Measurements from ENCODE around the gene ST3GAL4. TPM values are rescaled to one million over a fixed set of nuclear protein-coding genes. Genes with fewer than 3 reads are reported as not detected.

Gene ST3GAL4
- total RNA-seq, 6 experiments from 2014 or later: 7.0 to 25.6 (median 17.5) TPM

DNA sequence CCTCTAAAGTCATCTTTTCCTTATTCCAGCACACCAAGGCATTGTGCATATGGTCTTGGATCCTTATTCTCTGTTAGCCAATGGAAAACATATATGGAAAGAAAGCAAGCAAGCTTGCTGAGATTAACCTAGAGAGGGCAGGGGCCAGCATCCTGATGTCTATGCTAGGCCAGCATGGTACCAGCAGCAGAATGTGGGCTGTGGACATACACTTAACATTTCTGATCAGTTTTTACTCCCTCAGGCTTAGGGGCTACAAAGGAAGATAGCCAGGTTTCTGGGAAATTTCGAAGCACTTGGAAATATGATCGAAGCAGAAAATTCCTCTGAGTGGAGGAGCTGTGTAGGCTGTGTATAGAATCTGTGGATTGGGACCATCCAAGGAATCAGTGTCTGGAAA is 67.0 kb downstream of the ST3GAL4 start:
- TF ChIP-seq, protein P1, sequence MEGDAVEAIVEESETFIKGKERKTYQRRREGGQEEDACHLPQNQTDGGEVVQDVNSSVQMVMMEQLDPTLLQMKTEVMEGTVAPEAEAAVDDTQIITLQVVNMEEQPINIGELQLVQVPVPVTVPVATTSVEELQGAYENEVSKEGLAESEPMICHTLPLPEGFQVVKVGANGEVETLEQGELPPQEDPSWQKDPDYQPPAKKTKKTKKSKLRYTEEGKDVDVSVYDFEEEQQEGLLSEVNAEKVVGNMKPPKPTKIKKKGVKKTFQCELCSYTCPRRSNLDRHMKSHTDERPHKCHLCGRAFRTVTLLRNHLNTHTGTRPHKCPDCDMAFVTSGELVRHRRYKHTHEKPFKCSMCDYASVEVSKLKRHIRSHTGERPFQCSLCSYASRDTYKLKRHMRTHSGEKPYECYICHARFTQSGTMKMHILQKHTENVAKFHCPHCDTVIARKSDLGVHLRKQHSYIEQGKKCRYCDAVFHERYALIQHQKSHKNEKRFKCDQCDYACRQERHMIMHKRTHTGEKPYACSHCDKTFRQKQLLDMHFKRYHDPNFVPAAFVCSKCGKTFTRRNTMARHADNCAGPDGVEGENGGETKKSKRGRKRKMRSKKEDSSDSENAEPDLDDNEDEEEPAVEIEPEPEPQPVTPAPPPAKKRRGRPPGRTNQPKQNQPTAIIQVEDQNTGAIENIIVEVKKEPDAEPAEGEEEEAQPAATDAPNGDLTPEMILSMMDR (IDR thresholded peaks at IDR 0.05): no peak
- no peak for TF ChIP-seq POLR2A (IDR thresholded peaks at IDR 0.05)
- intact Hi-C loops (cut with DNase I): no loop called here
- Histone ChIP-seq H3K27me3 (no peaks in the 10 kb centered on the region), H3K36me3 (no peaks in the 10 kb centered on the region), H3K4me3 (no peak overlapping the region), H3K27ac (no peak overlapping the region), H3K4me1 (no peaks in the 10 kb centered on the region), H3K9me3 (no peaks in the 10 kb centered on the region)
- 100% methylated on average over 2 of the region's 2 CpGs for WGBS (ENCODE audit: insufficient coverage, low coverage, low lambda C conversion rate, missing lambda C conversion rate)
- DNase-seq (no peak), ATAC-seq (no peak)

DNA sequence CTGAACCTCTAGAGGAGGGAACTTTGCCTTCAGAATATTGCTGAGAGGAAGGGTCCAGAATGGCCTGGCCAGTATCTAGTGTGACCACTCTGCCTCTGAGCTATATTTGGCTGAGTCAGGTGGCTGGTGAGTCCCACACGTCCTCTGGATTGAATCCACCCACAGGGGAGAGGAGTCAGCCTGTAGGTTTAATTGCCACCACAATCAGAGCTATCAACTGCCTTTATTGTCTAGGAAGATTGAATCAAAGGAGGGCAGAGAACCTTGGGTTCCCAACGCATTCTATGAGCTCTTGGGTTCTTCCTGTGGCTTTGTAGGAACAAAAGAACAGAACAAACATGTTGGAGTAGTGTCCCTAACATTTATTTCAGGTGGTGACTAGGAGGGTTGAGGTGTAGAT is 67.7 kb downstream of the ST3GAL4 start:
- no peak for TF ChIP-seq POLR2A (IDR thresholded peaks at IDR 0.05)
- TF ChIP-seq, protein P1 (IDR thresholded peaks at IDR 0.05): no peak
- DNase-seq (no peak), ATAC-seq (no peak)
- H3K4me1 ChIP-seq: no peaks in the 10 kb centered on the region
- intact Hi-C loops (cut with DNase I): no loop called here
- no peak overlapping the region for H3K4me3 ChIP-seq
- H3K36me3 ChIP-seq: no peaks in the 10 kb centered on the region
- H3K9me3 ChIP-seq: no peaks in the 10 kb centered on the region
- 63% methylated on average over 1 of the region's 2 CpGs for WGBS (ENCODE audit: insufficient coverage, low coverage, low lambda C conversion rate, missing lambda C conversion rate)
- H3K27ac ChIP-seq: no peak overlapping the region
- H3K27me3 ChIP-seq: no peaks in the 10 kb centered on the region

DNA sequence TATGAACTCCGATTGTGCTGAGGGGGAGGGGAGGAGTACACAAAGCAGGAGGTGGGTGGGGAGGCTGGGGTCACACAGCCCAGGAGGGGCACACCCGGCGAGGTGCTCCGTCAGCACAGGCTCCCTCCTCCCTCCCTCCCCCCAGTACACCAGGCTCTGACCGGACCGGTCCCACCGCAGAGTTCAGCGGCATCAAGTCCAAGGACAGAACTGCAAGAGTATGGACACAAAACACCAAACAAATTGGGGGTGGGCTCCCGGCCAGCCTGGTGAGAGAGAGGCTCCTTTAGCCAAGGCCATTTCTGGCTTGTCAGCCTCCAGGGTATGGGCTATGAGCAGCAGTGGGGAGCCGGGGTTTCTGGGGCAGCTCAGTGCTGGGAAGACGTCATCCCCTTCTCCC is 68.3 kb downstream of the ST3GAL4 start:
- Histone ChIP-seq H3K4me1 (no peaks in the 10 kb centered on the region), H3K27ac (no peak overlapping the region), H3K27me3 (no peaks in the 10 kb centered on the region), H3K9me3 (no peaks in the 10 kb centered on the region), H3K36me3 (no peaks in the 10 kb centered on the region), H3K4me3 (no peak overlapping the region)
- no peak for DNase-seq
- 55% methylated on average over 2 of the region's 11 CpGs for WGBS (ENCODE audit: insufficient coverage, low coverage, low lambda C conversion rate, missing lambda C conversion rate)
- ATAC-seq: peak in 1 of 4 donors; percentile 15
- intact Hi-C loops (cut with DNase I): no loop called here
- TF ChIP-seq, protein P1 (IDR thresholded peaks at IDR 0.05): no peak
- TF ChIP-seq POLR2A (IDR thresholded peaks at IDR 0.05): no peak

DNA sequence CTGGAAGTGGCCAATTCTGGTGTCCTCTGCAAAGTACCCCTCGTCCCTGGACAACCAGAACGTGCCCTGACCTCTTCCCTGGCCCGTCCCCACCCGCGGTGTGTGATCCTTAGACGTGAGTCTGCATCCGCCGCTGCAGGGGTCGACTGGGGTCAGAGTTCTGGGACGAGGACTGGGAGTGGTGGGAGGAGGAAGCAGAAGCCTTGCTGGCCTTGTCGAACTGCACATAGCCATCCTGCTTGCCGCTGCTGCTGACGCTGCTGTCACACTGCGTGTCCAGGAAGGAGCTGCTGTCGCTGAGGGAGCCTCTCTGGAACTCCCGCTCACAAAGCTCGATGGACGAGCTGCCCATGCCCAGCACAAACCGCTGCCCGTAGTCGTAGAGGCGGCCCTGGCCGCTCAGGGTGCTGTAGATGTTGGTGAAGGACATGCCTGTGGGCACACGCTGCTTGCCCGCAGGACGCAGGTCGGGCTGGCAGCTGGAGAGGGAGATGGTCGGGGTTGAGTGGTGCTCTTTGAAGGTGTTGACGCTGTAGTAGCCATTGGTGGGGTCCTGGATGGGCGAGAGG is 69.1 kb downstream of the ST3GAL4 start:
- peak; percentile 56 to 71 (median 64) for ATAC-seq
- WGBS (ENCODE audit: insufficient coverage, low coverage, low lambda C conversion rate, missing lambda C conversion rate): 54% methylated on average over 12 of the region's 30 CpGs
- intact Hi-C loops (cut with DNase I): no loop called here

More for the DNA sequence above, 69.1 kb downstream of the ST3GAL4 start:
- no peaks in the 10 kb centered on the region for H3K36me3 ChIP-seq
- no peaks in the 10 kb centered on the region for H3K4me1 ChIP-seq
- H3K27me3 ChIP-seq: no peaks in the 10 kb centered on the region
- H3K9me3 ChIP-seq: no peaks in the 10 kb centered on the region
- no peak overlapping the region for H3K4me3 ChIP-seq
- DNase-seq: peak in 2 of 3 donors; percentile 58 to 60
- peak overlapping the region in 1 of 3 donors; percentile 8 for H3K27ac ChIP-seq
- TF ChIP-seq POLR2A (IDR thresholded peaks at IDR 0.05): peak; percentile 11
- TF ChIP-seq, protein P1 (IDR thresholded peaks at IDR 0.05): no peak

All from right lobe of liver (tissue), 6 donors.